ENCODE data around the gene ZNF273.
A peak's percentile ranks its signal among the peaks of the same experiment; 100 is the strongest.
"Not testable (repeated sequence)": the region's sequence is repeated elsewhere in the genome, so short reads cannot be mapped to it uniquely, and the experiment has no call there.

ZNF273 gene

GRCh38 chr7:64890761-64891362 lies 12.2 kb upstream of the ZNF273 start:
- DNase-seq = no peak

DNA sequence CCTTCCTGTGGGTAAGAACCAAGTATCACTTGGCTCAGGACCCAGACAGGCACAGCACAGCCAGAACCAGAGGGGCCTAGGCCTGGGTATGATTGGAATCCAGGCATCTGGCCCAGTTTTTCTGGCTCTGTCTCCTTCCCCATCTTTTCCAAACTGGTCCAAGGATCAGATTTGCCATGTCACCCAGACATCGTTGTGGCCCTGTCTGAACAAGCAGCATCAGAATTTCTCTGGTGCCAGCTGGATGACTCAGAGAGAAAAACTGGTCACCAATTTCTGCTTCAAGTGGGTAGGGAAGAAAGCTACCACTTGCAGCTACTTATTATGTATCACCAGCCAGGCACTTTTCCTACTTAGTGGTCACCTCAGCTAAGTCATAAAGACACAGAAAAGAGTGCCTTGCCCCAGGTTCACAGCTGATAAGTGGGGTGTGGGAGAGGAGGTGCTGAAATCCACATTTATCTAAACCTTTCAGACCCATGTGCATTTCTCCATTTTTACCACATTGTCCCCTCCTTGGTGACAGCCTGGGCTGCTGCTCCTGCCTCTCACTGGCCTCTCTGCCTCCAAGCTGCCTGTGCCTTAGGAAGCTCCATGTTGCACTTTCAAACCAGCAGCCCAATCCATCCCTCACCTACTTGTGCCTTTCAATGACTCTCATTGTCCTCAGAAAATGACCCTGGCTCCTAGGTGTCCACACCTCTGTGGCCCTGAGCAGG lies 11.6 kb upstream of the ZNF273 start:
- not testable (repeated sequence) for DNase-seq

GRCh38 chr7:64892116-64892515 lies 11.0 kb upstream of the ZNF273 start:
- no peak for DNase-seq

GRCh38 chr7:64892666-64893309 lies 10.3 kb upstream of the ZNF273 start:
- DNase-seq = no peak

DNA sequence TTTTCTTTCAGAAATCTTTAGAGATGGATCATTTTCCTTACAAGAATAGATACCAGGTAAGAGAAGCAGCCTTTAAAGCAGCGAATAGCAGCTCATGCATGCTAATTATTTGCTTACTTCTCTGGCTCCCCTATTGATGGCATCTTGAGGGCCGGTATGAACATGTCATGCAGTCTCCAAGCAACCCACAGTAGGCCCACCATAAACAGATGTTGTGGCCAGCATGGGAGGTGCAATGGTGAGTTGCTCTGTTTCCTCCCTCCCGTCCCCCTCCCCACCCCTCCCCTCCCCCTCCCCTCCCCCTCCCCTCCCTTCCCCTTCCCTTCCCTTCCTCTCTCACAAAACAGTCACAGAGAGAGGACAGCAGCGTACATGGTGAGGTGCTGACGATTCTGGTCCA lies 9.7 kb upstream of the ZNF273 start:
- DNase-seq = no peak

GRCh38 chr7:64902461-64902805 lies 640 bp upstream of the ZNF273 start:
- not testable (repeated sequence) for DNase-seq

DNA sequence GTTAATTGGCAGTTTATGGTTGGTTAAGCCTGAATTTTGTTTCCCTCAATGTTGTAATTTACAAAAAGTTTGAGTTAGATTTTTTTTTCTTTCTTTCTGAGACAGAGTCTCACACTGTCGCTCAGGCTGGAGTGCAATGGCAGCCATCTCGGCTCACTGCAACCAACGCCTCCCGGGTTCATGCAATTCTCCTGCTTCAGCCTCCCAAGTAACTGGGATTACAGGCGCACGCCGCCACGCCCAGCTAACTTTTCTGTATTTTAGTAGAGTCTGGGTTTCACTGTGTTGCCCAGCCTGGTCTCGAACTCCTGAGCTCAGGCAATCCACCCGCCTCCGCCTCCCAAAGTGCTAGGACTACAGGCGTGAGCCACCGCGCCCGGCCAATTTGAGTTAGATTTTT lies 935 bp downstream of the ZNF273 start:
- DNase-seq = no peak

GRCh38 chr7:64905133-64905532 lies 2.1 kb downstream of the ZNF273 start:
- DNase-seq = no peak

DNA sequence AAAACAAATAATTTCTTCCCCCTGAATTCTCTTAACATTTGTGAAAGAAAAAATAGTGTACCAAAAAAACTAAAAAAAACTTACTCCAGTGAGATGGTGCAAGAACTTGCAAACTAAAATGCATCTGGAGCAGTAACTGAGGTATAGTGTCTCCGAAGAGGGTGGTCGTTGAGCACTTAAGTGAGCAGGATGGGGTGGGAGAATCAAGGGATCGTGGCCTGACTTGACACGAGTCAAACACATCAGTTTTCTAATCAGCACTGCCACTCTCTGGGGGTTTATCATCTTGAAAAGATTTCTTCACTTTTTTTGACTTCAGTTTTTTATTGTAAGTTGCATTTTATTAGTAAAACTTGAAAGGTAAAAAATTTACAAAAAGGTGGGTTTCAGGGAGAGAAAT lies 2.5 kb downstream of the ZNF273 start:
- no peak for DNase-seq

DNA sequence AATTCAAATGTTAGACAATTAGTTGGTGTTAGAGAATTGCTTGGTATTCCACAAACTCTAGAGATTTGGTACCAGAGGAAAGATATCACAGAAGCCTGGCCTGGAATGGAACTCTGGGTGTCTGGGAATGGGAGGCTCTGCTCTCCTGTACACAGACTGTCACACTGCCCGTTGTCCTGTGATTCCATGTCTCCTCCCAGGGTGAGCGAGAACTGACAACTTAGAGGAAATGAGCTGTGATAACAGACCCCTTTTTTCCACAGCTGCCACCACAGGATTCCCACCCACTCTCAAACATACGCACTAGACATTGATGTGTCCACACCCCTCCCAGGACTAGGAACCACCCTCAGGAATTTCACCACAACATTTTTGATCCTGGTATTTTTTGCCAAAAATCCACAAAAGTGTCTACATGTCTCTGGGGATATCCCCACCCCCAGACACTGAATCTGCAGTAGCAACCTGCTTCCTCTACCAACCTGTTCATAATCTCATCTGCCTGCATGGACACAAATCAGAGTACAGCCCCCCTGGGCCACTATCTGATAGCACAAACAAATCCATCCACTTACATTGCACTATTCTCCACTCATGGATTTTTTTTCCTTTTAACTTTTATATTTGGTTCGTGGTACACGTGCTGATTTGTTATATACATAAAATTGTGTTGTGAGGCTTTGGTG lies 4.7 kb downstream of the ZNF273 start:
- no peak for DNase-seq

- no peak for DNase-seq
Observed at GRCh38 chr7:64908358-64908757, 5.3 kb downstream of the ZNF273 start.

- DNase-seq = no peak
Observed at GRCh38 chr7:64914557-64914956, 11.5 kb downstream of the ZNF273 start.

DNA sequence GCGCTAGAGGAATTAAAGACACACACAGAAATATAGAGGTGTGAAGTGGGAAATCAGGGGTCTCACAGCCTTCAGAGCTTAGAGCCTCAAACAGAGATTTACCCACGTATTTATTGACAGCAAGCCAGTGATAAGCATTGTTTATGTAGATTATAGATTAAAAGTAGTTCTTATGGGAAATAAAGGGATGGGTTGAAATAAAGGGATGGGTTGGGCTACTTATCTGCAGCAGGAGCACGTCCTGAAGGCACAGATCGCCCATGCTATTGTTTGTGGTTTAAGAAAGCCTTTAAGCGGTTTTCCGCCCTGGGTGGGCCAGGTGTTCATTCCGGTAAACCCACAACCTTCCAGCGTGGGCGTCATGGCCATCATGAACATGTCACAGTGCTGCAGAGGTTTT lies 12.2 kb downstream of the ZNF273 start:
- DNase-seq = not testable (repeated sequence)

DNA sequence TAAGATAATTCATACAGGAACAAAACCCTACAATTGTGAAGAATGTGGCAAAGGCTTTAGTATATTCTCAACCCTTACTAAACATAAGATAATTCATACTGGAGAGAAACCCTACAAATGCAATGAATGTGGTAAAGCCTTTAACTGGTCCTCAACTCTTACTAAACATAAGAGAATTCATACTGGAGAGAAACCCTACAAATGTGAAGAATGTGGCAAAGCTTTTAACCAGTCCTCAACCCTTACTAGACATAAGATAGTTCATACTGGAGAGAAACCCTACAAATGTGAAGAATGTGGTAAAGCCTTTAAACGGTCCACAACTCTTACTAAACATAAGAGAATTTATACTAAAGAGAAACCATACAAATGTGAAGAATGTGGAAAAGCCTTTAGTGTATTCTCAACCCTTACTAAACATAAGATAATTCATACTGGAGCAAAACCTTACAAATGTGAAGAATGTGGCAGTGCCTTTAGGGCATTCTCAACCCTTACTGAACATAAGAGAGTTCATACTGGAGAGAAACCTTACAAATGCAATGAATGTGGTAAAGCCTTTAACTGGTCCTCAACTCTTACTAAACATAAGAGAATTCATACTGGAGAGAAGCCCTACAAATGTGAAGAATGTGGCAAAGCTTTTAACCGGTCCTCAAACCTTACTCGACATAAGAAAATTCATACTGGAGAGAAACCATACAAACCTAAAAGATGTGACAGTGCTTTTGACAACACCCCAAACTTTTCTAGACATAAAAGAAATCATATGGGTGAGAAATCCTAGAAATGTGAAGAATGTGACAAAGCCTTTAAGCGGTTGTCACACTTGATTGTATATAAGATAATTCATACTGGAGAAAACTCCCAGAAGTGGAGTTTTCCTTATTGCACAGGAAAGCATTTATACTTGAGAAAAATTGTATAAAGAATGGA lies 25.4 kb downstream of the ZNF273 start:
- DNase-seq = not testable (repeated sequence)

- no peak for DNase-seq
Observed at GRCh38 chr7:64934478-64934877, 31.4 kb downstream of the ZNF273 start.

- DNase-seq = no peak
Observed at GRCh38 chr7:64938540-64938939, 35.5 kb downstream of the ZNF273 start.

GRCh38 chr7:64940021-64940420 lies 36.9 kb downstream of the ZNF273 start:
- DNase-seq = not testable (repeated sequence)

DNA sequence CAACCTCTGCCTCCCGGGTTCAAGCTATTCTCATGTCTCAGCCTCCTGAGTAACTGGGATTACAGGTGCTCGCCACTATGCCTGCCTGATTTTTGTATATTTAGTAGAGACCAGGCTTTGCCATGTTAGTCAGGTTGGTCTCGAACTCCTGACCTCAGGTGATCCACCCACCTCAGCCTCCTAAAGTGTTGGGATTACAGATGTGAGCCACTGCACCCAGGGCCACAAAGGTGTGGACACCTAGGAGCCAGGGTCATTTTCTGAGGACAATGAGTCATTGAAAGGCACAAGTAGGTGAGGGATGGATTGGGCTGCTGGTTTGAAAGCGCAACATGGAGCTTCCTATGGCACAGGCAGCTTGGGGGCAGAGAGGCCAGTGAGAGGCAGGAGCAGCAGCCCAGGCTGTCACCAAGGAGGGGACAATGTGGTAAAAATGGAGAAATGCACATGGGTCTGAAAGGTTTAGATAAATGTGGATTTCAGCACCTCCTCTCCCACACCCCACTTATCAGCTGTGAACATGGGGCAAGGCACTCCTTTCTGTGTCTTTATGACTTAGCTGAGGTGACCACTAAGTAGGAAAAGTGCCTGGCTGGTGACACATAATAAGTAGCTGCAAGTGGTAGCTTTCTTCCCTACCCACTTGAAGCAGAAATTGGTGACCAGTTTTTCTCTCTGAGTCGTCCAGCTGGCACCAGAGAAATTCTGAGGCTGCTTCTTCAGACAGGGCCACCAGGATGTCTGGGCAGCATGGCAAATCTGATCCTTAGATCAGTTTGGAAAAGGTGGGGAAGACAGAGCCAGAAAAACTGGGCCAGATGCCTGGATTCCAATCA lies 41.8 kb downstream of the ZNF273 start:
- not testable (repeated sequence) for DNase-seq

DNA sequence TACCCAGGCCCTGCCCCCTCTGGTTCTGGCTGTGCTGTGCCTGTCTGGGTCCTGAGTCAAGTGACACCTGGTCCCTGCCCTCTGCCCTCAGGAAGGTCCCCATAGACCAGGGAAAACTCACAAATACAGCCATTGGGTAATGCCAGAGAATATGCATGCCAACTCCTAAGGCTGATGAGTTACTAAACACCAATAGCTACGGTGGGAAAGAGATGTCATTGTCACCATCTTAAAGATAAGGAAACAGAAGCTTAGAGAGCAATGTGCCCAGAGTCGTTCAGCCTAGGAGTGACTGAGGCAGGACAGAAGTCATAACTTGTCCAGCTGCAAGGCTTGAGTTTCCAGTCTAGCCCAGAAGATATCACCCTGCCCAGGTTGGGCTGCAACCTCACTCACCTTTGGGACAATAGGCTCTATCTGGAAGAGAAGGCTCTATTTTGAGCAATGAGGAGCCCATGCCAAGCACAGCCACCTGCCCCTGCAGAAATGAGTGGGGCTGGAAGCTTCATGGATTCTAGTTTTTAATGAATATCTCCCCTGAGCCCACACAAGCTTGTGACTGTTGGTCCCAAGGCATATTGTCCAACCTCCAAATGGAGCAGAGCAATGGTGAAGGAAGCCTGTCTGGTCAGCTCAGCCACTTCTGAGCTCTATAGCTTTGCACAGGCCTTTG lies 42.6 kb downstream of the ZNF273 start:
- no peak for DNase-seq

- DNase-seq = peak in 1 of 2 experiments; percentile 11
Observed at GRCh38 chr7:64946772-64947171, 43.7 kb downstream of the ZNF273 start.

Data from NCI-H524 (cell line).